H1 (cell line): ENCODE results near the gene PCDHB7.

Source experiments
- ATF2 ChIP-seq: IDR thresholded peaks from 2 replicates; pipeline ENCODE4 v1.6.1; 2012; ENCODE audit warnings: low read length, inconsistent platforms
- ATF3 ChIP-seq: IDR thresholded peaks from 2 replicates; pipeline ENCODE4 v1.6.1; 2011; ENCODE audit warnings: low read depth, mild to moderate bottlenecking, low read length; ENCODE audit not compliant: insufficient read depth
- BCL11A ChIP-seq, 2 experiments: IDR thresholded peaks; one replicate each; pipeline ENCODE4 v1.6.1; 2011; ENCODE audit warnings: low read depth in 2 of 2, low read length in 2 of 2, mild to moderate bottlenecking in 2 of 2
- CHD1 ChIP-seq: IDR thresholded peaks from 2 replicates; pipeline ENCODE4 v1.6.1; 2012; ENCODE audit warnings: low read depth, low read length, improper control_type of control experiment
- CTCF ChIP-seq, 3 experiments: IDR thresholded peaks; 1 replicate in 2 of 3; 2 replicates in 1 of 3; pipeline versions ENCODE4 v1.5.1 to v1.6.1; 2011; ENCODE audit warnings: low read length in 3 of 3, mild to moderate bottlenecking in 3 of 3, inconsistent platforms in 2 of 3, low read depth in 1 of 3, moderate library complexity in 1 of 3; ENCODE audit not compliant: insufficient read depth in 1 of 3; ENCODE audit errors: control extremely low read depth in 1 of 3
- HDAC6 ChIP-seq: IDR thresholded peaks from one replicate; pipeline ENCODE4 v1.7.1; 2012; ENCODE audit warnings: low read depth, mild to moderate bottlenecking, inconsistent platforms, low read length, moderate library complexity
- POLR2A ChIP-seq, 2 experiments: IDR thresholded peaks; 1 replicate in 1 of 2; 2 replicates in 1 of 2; pipeline ENCODE4 v1.6.1; 2011; ENCODE audit warnings: low read depth in 2 of 2, low read length in 2 of 2, mild to moderate bottlenecking in 2 of 2; ENCODE audit errors: control extremely low read depth in 1 of 2
- POLR2AphosphoS5 ChIP-seq: IDR thresholded peaks from 2 replicates; pipeline ENCODE4 v1.6.1; 2011; ENCODE audit warnings: low read depth, low read length
- RAD21 ChIP-seq, 2 experiments: IDR thresholded peaks in 1 of 2; conservative IDR thresholded peaks in 1 of 2; 2 replicates each; pipeline ENCODE4 v1.6.1; 2011; ENCODE audit warnings: low read depth in 2 of 2, low read length in 2 of 2, improper control_type of control experiment in 1 of 2, inconsistent platforms in 1 of 2, mild to moderate bottlenecking in 1 of 2, moderate library complexity in 1 of 2
- RNF2 ChIP-seq: fragments of 200-900, 300-1000 bp; sonication (generic); IDR thresholded peaks from 2 replicates; pipeline ENCODE4 v1.7.1; 2016; ENCODE audit warnings: borderline replicate concordance, low read depth, mild to moderate bottlenecking, antibody characterized with exemption, low read length; ENCODE audit not compliant: poor library complexity, severe bottlenecking; ENCODE audit errors: missing control alignments
- SIX5 ChIP-seq: IDR thresholded peaks from 2 replicates; pipeline ENCODE4 v1.6.1; 2011; ENCODE audit warnings: mild to moderate bottlenecking, low read depth, low read length
- SRF ChIP-seq: IDR thresholded peaks from 2 replicates; pipeline ENCODE4 v1.6.1; 2011; ENCODE audit warnings: mild to moderate bottlenecking, low read depth, low read length, moderate library complexity
- TCF12 ChIP-seq: IDR thresholded peaks from 2 replicates; pipeline ENCODE4 v1.6.1; 2011; ENCODE audit warnings: low read depth, mild to moderate bottlenecking, low read length
- YY1 ChIP-seq: IDR thresholded peaks from 2 replicates; pipeline ENCODE4 v1.6.1; 2011; ENCODE audit warnings: low read depth, mild to moderate bottlenecking, low read length

GRCh38 chr5:141199359-141200235, 27.2 kb downstream of the PCDHB7 start, which contains the start of gene PCDHB11:
- no peak for TF ChIP-seq HDAC6
- peak; percentile 68 to 73 for TF ChIP-seq RAD21 (IDR thresholded peaks at IDR 0.05 in 1 of 2, conservative IDR thresholded peaks at IDR 0.05 in 1 of 2; ENCODE audit: low read depth in 2 of 2, low read length in 2 of 2)
- TF ChIP-seq POLR2A (IDR thresholded peaks at IDR 0.05; ENCODE audit: control extremely low read depth in 1 of 2, low read depth in 2 of 2, low read length in 2 of 2), result no peak
- peak in 2 of 3 experiments; percentile 55 to 66; a peak in 3 of 4 replicates for TF ChIP-seq CTCF (IDR thresholded peaks at IDR 0.05; ENCODE audit: control extremely low read depth in 1 of 3, insufficient read depth in 1 of 3, low read depth in 1 of 3, low read length in 3 of 3)
- TF ChIP-seq CHD1, result no peak
- no peak for TF ChIP-seq ATF3
- TF ChIP-seq SIX5, result no peak
- TF ChIP-seq TCF12, result no peak
- TF ChIP-seq YY1, result no peak
- TF ChIP-seq RNF2, result no peak
- TF ChIP-seq ATF2, result no peak
- no peak for TF ChIP-seq POLR2AphosphoS5
- no peak for TF ChIP-seq BCL11A (IDR thresholded peaks at IDR 0.05; ENCODE audit: low read depth in 2 of 2, low read length in 2 of 2)
- no peak for TF ChIP-seq SRF
